Measurements from ENCODE around the gene FBP1. TPM values are rescaled to one million over a fixed set of nuclear protein-coding genes. Genes with fewer than 3 reads are reported as not detected.

Gene FBP1
- total and polyA plus RNA-seq, 10 of the 15 experiments (the other 5 are each of a cell fraction or from before 2014, with no cell fraction given) = 0.11 to 0.38 (median 0.15) TPM; not detected in 7

DNA sequence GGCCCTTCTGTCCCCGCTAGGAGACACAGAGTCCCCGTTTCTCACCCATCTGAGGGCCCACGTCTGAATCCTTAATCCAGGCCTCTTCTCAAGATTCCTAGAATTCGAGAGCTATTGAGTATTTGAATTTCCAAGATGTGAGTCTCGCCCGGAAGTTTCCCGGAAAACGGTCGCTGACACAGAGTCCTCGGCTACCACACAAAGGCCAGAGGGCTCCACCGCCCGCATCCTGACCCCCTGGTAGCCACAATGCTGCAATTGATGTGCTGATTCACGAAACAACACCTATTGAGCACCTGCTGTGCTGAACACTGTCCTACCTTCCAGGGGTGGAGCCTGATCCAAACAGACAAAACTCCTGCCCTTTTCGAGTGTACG lies 670 bp upstream of the FBP1 start (continued):
- TF ChIP-seq, protein P1, sequence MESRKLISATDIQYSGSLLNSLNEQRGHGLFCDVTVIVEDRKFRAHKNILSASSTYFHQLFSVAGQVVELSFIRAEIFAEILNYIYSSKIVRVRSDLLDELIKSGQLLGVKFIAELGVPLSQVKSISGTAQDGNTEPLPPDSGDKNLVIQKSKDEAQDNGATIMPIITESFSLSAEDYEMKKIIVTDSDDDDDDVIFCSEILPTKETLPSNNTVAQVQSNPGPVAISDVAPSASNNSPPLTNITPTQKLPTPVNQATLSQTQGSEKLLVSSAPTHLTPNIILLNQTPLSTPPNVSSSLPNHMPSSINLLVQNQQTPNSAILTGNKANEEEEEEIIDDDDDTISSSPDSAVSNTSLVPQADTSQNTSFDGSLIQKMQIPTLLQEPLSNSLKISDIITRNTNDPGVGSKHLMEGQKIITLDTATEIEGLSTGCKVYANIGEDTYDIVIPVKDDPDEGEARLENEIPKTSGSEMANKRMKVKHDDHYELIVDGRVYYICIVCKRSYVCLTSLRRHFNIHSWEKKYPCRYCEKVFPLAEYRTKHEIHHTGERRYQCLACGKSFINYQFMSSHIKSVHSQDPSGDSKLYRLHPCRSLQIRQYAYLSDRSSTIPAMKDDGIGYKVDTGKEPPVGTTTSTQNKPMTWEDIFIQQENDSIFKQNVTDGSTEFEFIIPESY (IDR thresholded peaks at IDR 0.05) = no peak
- no peak for TF ChIP-seq CREM (IDR thresholded peaks at IDR 0.05; ENCODE audit: low read depth)
- no peak for TF ChIP-seq NBN (IDR thresholded peaks at IDR 0.05)
- TF ChIP-seq SP1 (IDR thresholded peaks at IDR 0.05; ENCODE audit: low read depth, low read length) = no peak
- TF ChIP-seq YY1 (IDR thresholded peaks at IDR 0.05; ENCODE audit: low read depth, low read length) = no peak
- no peak for TF ChIP-seq SIN3A (IDR thresholded peaks at IDR 0.05; ENCODE audit: low read depth, low read length)

DNA sequence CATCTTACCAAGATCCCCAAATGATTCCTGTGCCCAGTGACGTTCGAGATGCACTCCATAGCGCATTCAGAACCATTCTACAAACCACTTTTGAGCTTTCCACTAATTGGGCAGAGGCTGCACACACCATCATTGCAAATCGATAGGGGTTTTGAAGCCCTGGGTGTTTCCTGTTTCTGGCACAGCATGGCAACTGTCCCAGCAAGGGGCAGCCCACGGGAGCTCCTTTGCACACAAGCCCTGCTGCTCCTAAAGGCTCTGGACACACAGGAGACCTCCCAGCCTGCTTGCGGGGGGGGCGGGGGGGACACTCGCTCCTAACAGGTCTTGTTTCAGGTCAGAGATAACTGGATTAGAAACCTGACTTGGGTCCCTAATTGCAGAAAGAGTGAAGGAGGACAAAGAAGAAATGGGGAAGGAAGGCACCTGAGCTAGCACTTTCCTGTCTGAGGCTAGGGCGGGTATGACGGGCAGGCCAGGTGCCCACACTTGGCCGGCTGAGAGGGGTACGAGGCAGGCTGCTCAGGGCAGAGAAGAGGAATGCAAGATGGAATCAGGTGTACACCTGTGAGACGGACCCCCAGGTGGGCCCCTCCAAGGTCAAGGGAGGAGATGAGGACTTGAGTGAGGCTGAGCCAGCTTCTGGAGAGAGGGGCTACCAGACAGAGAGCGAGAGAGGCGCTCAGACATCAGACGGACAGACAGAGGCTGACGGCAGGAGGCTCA lies 820 bp downstream of the FBP1 start:
- Histone ChIP-seq H3K4me2 (ENCODE audit: control insufficient read depth, insufficient read depth) (peak overlapping the region; percentile 96), H3K36me3 (ENCODE audit: control insufficient read depth in 2 of 2, insufficient read depth in 2 of 2, low read length in 1 of 2) (no peaks in the 10 kb centered on the region), H4K20me1 (ENCODE audit: control insufficient read depth, insufficient read depth) (no peaks in the 10 kb centered on the region), H3K4me1 (ENCODE audit: control insufficient read depth, insufficient read depth, low read length) (peaks cover 4% of the 10 kb centered on the region; the same call in 1 of the 2 replicates), H3K9me3 (replicated peaks; ENCODE audit: control insufficient read depth, insufficient read depth, low read length) (no peaks in the 10 kb centered on the region), H3K27me3 (replicated peaks in 1 of 2; ENCODE audit: control insufficient read depth in 2 of 2, insufficient read depth in 2 of 2, low read length in 1 of 2) (peaks cover 4 to 7% of the 10 kb centered on the region in 2 experiments; a peak in 3 of 4 replicates), H3K4me3 (no peak overlapping the region; the same call in 1 of the 2 replicates), H3K79me2 (ENCODE audit: control insufficient read depth, insufficient read depth, low read length) (no peaks in the 10 kb centered on the region), H3K27ac (ENCODE audit: control insufficient read depth, insufficient read depth) (no peak overlapping the region), H3K9ac (ENCODE audit: control insufficient read depth, insufficient read depth, low read length) (no peak overlapping the region), H2AFZ (ENCODE audit: control insufficient read depth, low read depth, low read length) (no peak overlapping the region)
- SMC1A ChIA-PET (ENCODE audit: uncharacterized antibody, unreplicated experiment) = no interaction called here
- intact Hi-C loops (cut with micrococcal nuclease; ENCODE audit: unreplicated experiment) = no loop called here
- no peak; the same call in 2 of the 3 replicates for ATAC-seq
- 47% methylated on average over 16 of the region's 17 CpGs for WGBS (ENCODE audit: insufficient coverage, insufficient replicate concordance, low lambda C conversion rate, missing lambda C conversion rate)
- RAD21 ChIA-PET (ENCODE audit: unreplicated experiment) = no interaction called here
- POLR2A ChIA-PET = no interaction called here
- CTCF ChIA-PET = interaction anchor here (0.6 kb wide), 1 partner anchor 86 kb away, joined by 3 read pairs; no protein-coding TSS in a partner anchor
- FAIRE-seq = no peak
- in situ Hi-C loops (cut with MboI) = no loop called here
- DNase-seq (ENCODE audit: low read depth, low spot score) = no peak
- no TSS peak for BruUV-seq (replicated peaks)
- TF ChIP-seq HDAC2 (IDR thresholded peaks at IDR 0.05) (no peak), USF1 (IDR thresholded peaks at IDR 0.05; ENCODE audit: borderline replicate concordance, extremely low read length, insufficient read depth, low read depth, low read length) (no peak), PAX8 (IDR thresholded peaks at IDR 0.05) (no peak), ZNF274 (IDR thresholded peaks at IDR 0.05; ENCODE audit: insufficient read depth, insufficient read length) (no peak), ATF2 (IDR thresholded peaks at IDR 0.05; ENCODE audit: low read length) (no peak), TBL1XR1 (IDR thresholded peaks at IDR 0.05; ENCODE audit: low read depth, low read length) (no peak), CEBPZ (IDR thresholded peaks at IDR 0.05; ENCODE audit: low read depth, low read length) (no peak), POLR2AphosphoS5 (IDR thresholded peaks at IDR 0.05; ENCODE audit: low read length) (no peak), PKNOX1 (IDR thresholded peaks at IDR 0.05) (no peak)

Measured in GM12878 (cell line).